ENCODE data around the gene GPR176. TPM values are rescaled to one million over a fixed set of nuclear protein-coding genes. Genes with fewer than 3 reads are reported as not detected.

GPR176 gene
- total RNA-seq, 1 donor from 2014 or later = 20.6 TPM

- Histone ChIP-seq H3K36me3 (no peaks in the 10 kb centered on the region), H3K9ac (no peak overlapping the region), H3K9me3 (ENCODE audit: low read depth) (no peaks in the 10 kb centered on the region), H3K4me2 (no peak overlapping the region), H3F3A (ENCODE audit: low read depth) (peaks cover 15% of the 10 kb centered on the region), H3K27ac (no peak overlapping the region), H3K4me1 (peaks cover 39% of the 10 kb centered on the region), H3K27me3 (no peaks in the 10 kb centered on the region), H3K4me3 (no peak overlapping the region), H3K79me2 (ENCODE audit: low read depth) (peaks cover 51% of the 10 kb centered on the region), H2AFZ (replicated peaks) (no peak overlapping the region), H4K20me1 (ENCODE audit: low read depth) (no peaks in the 10 kb centered on the region)
- H3K27me3 Mint-ChIP-seq (ENCODE audit: insufficient read depth, low read depth) = peaks cover 2% of the 10 kb centered on the region
- H3K4me1 Mint-ChIP-seq = no peaks in the 10 kb centered on the region
- no peak overlapping the region for H3K4me3 Mint-ChIP-seq
- no peak overlapping the region for H3K27ac Mint-ChIP-seq
- no peak for DNase-seq (ENCODE audit: low spot score)
- TF ChIP-seq EZH2 (IDR thresholded peaks at IDR 0.05) (no peak), EZH2phosphoT487 (IDR thresholded peaks at IDR 0.05) (no peak), CTCF (IDR thresholded peaks at IDR 0.05) (no peak)
- no peaks in the 10 kb centered on the region for H3K9me3 Mint-ChIP-seq
- no peaks in the 10 kb centered on the region for H3K36me3 Mint-ChIP-seq
Measured at GRCh38 chr15:39884351-39884750, 35.7 kb downstream of the GPR176 start.

- Histone ChIP-seq H3F3A (ENCODE audit: low read depth) (peaks cover 2% of the 10 kb centered on the region), H3K79me2 (ENCODE audit: low read depth) (peaks cover 51% of the 10 kb centered on the region), H3K36me3 (no peaks in the 10 kb centered on the region), H3K27me3 (no peaks in the 10 kb centered on the region), H3K9me3 (ENCODE audit: low read depth) (no peaks in the 10 kb centered on the region), H3K9ac (no peak overlapping the region), H4K20me1 (ENCODE audit: low read depth) (no peaks in the 10 kb centered on the region), H3K27ac (no peak overlapping the region), H2AFZ (replicated peaks) (no peak overlapping the region), H3K4me2 (no peak overlapping the region), H3K4me1 (peaks cover 24% of the 10 kb centered on the region), H3K4me3 (no peak overlapping the region)
- no peaks in the 10 kb centered on the region for H3K4me1 Mint-ChIP-seq
- no peak overlapping the region for H3K4me3 Mint-ChIP-seq
- no peaks in the 10 kb centered on the region for H3K9me3 Mint-ChIP-seq
- TF ChIP-seq EZH2 (IDR thresholded peaks at IDR 0.05) (no peak), EZH2phosphoT487 (IDR thresholded peaks at IDR 0.05) (no peak), CTCF (IDR thresholded peaks at IDR 0.05) (no peak)
- no peaks in the 10 kb centered on the region for H3K36me3 Mint-ChIP-seq
- DNase-seq (ENCODE audit: low spot score) = no peak
- no peak overlapping the region for H3K27ac Mint-ChIP-seq
- H3K27me3 Mint-ChIP-seq (ENCODE audit: insufficient read depth, low read depth) = peaks cover 2% of the 10 kb centered on the region
Measured at GRCh38 chr15:39882602-39883001, 37.5 kb downstream of the GPR176 start.

- Histone ChIP-seq H3K27me3 (no peaks in the 10 kb centered on the region), H3K4me3 (no peak overlapping the region), H3K4me2 (no peak overlapping the region), H3F3A (ENCODE audit: low read depth) (no peaks in the 10 kb centered on the region), H3K79me2 (ENCODE audit: low read depth) (peaks cover 49% of the 10 kb centered on the region), H3K27ac (no peak overlapping the region), H3K4me1 (peaks cover 16% of the 10 kb centered on the region), H3K9ac (no peak overlapping the region), H2AFZ (replicated peaks) (no peak overlapping the region), H4K20me1 (ENCODE audit: low read depth) (no peaks in the 10 kb centered on the region), H3K9me3 (ENCODE audit: low read depth) (no peaks in the 10 kb centered on the region), H3K36me3 (no peaks in the 10 kb centered on the region)
- Mint-ChIP-seq H3K27me3 (ENCODE audit: insufficient read depth, low read depth) (peaks cover 5% of the 10 kb centered on the region), H3K4me1 (no peaks in the 10 kb centered on the region), H3K4me3 (no peak overlapping the region), H3K27ac (no peak overlapping the region), H3K36me3 (no peaks in the 10 kb centered on the region), H3K9me3 (no peaks in the 10 kb centered on the region)
- DNase-seq (ENCODE audit: low spot score) = no peak
- TF ChIP-seq EZH2phosphoT487 (IDR thresholded peaks at IDR 0.05) (no peak), CTCF (IDR thresholded peaks at IDR 0.05) (no peak), EZH2 (IDR thresholded peaks at IDR 0.05) (no peak)
Measured at GRCh38 chr15:39881790-39882189, 38.3 kb downstream of the GPR176 start.

All from neural progenitor cell (in vitro differentiated cells).